ENCODE data around the gene TBC1D25.

The TBC1D25 gene

GRCh38 chrX:48531358-48531959 is 8.1 kb upstream of the TBC1D25 start:
- no peak overlapping the region for H3K27ac ChIP-seq (ENCODE audit: extremely low read depth, low read depth, low read length)
- H3K9me3 ChIP-seq (ENCODE audit: control insufficient read depth, insufficient read depth, low read depth, low read length), result no peaks in the 10 kb centered on the region
- TF ChIP-seq ZNF133 (tag by site-specific recombination; IDR thresholded peaks at IDR 0.05) (no peak), ZNF394 (tag by site-specific recombination; IDR thresholded peaks at IDR 0.05; ENCODE audit: borderline replicate concordance) (no peak), PRDM10 (tag by site-specific recombination; IDR thresholded peaks at IDR 0.05) (peak; percentile 79), ZNF692 (tag by site-specific recombination; IDR thresholded peaks at IDR 0.05) (0 out of 2 replicates have a peak, but pooled peaks have one; percentile 16), ZBTB17 (tag by site-specific recombination; IDR thresholded peaks at IDR 0.05) (peak; percentile 57), PRDM1 (tag by site-specific recombination; IDR thresholded peaks at IDR 0.05) (0 out of 2 replicates have a peak, but pooled peaks have one; percentile 22), ZSCAN16 (tag by site-specific recombination; IDR thresholded peaks at IDR 0.05) (no peak), KLF1 (tag by site-specific recombination; IDR thresholded peaks at IDR 0.05) (peak; percentile 63; the same call in 1 of the 2 replicates)
- peaks cover 6 to 27% of the 10 kb centered on the region in 2 experiments; a peak in 2 of 3 replicates for H3K36me3 ChIP-seq (ENCODE audit: control insufficient read depth in 2 of 2, insufficient read depth in 1 of 2, low read length in 2 of 2)
- ChIA-PET POLR2A (interaction anchor here (2.0 kb wide), 1 partner anchor 10 kb away, joined by 8 read pairs; the partner anchor contains the start of gene EBP), CTCF (no interaction called here)
- H3K4me1 ChIP-seq (ENCODE audit: control insufficient read depth, insufficient read depth, low read length), result no peaks in the 10 kb centered on the region
- H3K4me3 ChIP-seq (ENCODE audit: low read depth, low read length), result no peak overlapping the region

GRCh38 chrX:48532161-48532560 is 7.4 kb upstream of the TBC1D25 start:
- Histone ChIP-seq H3K4me3 (ENCODE audit: low read depth, low read length) (no peak overlapping the region), H3K9me3 (ENCODE audit: control insufficient read depth, insufficient read depth, low read depth, low read length) (no peaks in the 10 kb centered on the region), H3K27ac (ENCODE audit: extremely low read depth, low read depth, low read length) (no peak overlapping the region), H3K36me3 (ENCODE audit: control insufficient read depth in 2 of 2, insufficient read depth in 1 of 2, low read length in 2 of 2) (peaks cover 6 to 20% of the 10 kb centered on the region in 2 experiments; a peak in 2 of 3 replicates), H3K4me1 (ENCODE audit: control insufficient read depth, insufficient read depth, low read length) (no peaks in the 10 kb centered on the region)
- ChIA-PET POLR2A (interaction anchor here (1.5 to 2.0 kb wide), 2 partner anchors 10 to 43 kb away, joined by 3 to 8 read pairs; partner anchors contain the start of gene EBP), CTCF (no interaction called here)
- TF ChIP-seq ZNF529 (tag by site-specific recombination; IDR thresholded peaks at IDR 0.05; ENCODE audit: insufficient replicate concordance) (no peak), ZNF48 (tag by site-specific recombination; IDR thresholded peaks at IDR 0.05) (no peak), ZNF610 (tag by site-specific recombination; IDR thresholded peaks at IDR 0.05; ENCODE audit: borderline replicate concordance) (no peak), ZEB2 (tag by site-specific recombination; IDR thresholded peaks at IDR 0.05) (no peak)

GRCh38 chrX:48533165-48533564 is 6.3 kb upstream of the TBC1D25 start:
- no peak overlapping the region for H3K27ac ChIP-seq (ENCODE audit: extremely low read depth, low read depth, low read length)
- ChIA-PET CTCF (no interaction called here), POLR2A (interaction anchor here (1.5 kb wide), 1 partner anchor 42 kb away, joined by 3 read pairs; no protein-coding TSS in a partner anchor)
- no peak for TF ChIP-seq ZBTB21 (tag by site-specific recombination; IDR thresholded peaks at IDR 0.05)
- H3K36me3 ChIP-seq (ENCODE audit: control insufficient read depth in 2 of 2, insufficient read depth in 1 of 2, low read length in 2 of 2), result peaks cover 6 to 10% of the 10 kb centered on the region in 2 experiments; a peak in 2 of 3 replicates
- no peaks in the 10 kb centered on the region for H3K9me3 ChIP-seq (ENCODE audit: control insufficient read depth, insufficient read depth, low read depth, low read length)
- no peaks in the 10 kb centered on the region for H3K4me1 ChIP-seq (ENCODE audit: control insufficient read depth, insufficient read depth, low read length)
- H3K4me3 ChIP-seq (ENCODE audit: low read depth, low read length), result no peak overlapping the region
